Measurements from ENCODE around the gene MIS18A.
"Not testable (repeated sequence)": the region's sequence is repeated elsewhere in the genome, so short reads cannot be mapped to it uniquely, and the experiment has no call there.

MIS18A gene

DNA sequence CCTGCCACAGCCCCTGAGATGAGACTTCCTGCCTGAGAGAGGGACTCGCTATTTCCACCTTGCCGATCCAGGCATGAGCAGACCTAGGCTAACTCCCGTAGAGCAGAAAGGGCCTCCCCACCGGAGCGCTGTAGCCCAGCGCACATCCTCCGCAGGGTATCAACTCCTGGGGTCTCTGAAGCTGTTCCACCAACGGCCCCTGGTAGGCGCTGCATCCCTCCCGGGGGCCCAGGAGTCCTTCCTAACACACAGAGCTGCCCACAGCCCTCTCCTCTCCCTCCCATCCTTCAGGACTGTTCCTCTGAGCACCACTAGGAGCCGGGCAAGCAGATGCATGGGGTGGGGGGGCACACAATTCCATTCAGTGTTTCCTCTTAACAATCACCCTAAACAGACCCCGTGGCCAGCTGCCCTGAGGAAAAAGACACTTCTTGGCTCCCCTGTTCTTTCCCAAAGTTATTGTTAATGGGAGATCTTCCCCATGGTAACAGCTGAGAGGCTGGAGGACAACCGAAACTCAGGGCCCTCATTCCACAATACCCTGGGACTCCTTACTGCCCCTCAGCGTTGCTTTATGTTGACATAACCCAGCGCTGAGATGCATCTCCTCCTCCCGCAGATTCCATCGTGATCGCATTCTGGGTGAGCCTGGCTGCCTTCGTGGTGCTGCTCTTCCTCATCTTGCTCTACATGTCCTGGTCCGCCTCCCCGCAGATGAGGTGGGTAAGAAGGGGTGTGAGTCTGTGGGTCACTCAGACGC is 27.4 kb upstream of the MIS18A start:
- DNase-seq (ENCODE audit: low read depth in 2 of 2): no peak

DNA sequence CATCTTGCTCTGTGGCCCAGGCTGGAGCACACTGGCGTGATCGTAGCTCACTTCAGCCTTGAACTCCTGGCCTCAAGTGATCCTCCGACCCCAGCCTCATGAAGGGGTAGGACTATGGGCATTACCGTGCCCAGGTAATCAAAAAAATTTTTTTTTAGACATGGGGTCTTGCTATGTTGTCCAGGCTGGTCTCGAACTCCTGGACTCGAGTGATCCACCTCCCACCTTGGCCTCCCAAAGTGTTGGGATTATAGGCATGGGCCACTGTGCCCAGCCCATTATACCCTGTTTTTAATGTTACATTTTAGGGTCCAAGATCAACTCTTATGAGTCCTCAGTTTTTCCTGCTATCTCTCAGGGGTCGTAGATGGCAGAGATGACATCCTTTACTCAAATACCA is 26.1 kb upstream of the MIS18A start:
- no peak for DNase-seq (ENCODE audit: low read depth in 2 of 2)

DNA sequence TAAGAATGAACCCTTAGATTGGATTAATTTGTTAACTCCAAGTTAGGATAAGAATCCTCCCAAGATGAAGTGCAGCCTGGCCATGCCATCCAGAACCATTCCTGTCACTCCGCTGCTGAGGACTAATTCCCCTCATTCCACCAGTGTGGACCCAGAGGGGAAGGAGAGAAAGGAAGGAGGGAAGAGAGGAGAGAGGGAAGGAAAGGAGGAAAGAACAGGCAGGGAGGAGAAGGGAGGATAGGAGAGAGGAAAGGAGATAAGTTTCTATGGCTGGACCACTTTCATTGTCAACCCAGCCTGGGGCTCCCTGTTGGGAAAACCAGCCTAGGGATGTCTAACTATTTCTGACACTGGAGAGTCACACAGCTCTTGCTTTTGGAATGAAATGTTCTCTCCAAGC is 24.5 kb upstream of the MIS18A start:
- no peak for DNase-seq (ENCODE audit: low read depth in 2 of 2)

DNA sequence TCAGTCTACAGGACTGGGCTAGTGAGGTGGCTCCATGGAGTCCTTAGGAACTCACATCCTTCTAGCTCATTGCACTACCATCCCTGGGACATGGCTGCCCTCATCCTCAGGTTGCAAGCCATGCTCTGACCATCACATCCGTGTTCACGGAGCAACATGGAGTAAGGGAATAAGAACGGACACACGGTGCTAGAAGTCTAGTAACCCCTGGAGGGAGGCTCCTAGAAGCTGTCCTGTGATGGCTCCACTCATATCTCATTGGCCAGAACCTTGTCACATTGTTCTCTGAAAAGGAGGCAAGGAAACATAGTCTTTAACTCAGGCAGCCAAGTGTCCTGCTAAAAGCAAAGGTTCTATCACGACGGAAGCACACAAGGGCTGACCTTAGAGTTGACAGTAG is 23.7 kb upstream of the MIS18A start:
- no peak for DNase-seq (ENCODE audit: low read depth in 2 of 2)

DNA sequence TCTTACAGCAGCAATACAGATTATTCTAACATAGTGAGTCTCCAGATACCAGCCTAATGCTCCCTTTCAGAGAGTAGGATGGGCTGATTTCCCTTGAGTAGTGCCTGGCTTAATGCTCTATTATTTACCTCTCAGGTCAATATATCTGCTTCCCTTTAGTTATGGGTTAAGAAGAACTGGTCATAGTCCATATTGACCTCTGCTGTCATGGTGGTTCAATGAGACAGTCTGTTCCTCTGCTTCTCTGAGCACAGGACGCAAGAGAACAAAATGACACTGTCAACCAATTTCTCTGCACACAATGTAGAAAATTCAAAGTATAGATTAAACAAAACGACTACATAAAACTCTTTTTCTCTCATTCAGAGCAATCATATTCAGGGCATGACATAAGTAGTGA is 22.7 kb upstream of the MIS18A start:
- DNase-seq (ENCODE audit: low read depth in 2 of 2): no peak

DNA sequence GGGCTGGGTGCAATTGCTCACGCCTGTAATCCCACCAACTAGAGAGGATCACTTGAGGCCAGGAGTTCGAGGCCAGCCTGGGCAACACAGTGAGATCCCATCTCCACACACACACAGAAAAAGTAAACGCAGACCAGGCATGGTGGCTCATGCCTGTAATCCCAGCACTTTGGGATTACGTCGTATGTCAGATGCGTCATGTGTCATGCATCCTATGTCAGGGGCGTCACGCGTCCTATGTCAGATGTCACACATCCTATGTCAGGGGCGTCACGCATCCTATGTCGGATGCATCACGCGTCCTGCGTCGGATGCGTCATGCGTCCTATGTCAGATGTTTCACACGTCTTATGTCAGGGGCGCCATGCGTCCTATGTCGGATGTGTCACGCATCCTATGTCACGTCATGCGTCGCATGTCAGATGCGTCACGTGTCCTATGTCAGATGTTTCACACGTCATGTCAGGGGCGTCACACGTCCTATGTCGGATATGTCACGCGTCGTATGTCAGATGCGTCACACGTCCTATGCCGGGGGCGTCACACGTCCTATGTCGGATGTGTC is 21.4 kb upstream of the MIS18A start:
- no peak for DNase-seq (ENCODE audit: low read depth in 2 of 2)

DNA sequence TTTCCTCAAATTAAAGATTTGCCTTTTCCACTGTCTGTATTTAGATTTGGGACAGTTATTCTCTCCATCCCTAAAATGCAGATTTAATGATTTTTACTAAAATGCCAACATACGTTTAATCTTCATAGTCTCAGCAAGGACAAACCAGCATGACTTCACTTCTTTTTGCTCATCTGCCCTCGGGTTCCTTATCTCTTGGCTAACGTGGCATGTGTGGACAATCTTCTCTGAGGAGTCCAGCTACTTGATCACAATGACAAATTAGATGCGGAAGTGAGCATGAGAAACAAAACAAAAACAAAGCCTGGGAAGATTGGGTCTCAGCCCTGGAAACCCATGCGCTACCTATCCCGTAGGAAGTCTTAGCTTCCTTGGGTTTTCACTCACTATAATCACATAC is 20.8 kb upstream of the MIS18A start:
- DNase-seq (ENCODE audit: low read depth in 2 of 2): no peak

DNA sequence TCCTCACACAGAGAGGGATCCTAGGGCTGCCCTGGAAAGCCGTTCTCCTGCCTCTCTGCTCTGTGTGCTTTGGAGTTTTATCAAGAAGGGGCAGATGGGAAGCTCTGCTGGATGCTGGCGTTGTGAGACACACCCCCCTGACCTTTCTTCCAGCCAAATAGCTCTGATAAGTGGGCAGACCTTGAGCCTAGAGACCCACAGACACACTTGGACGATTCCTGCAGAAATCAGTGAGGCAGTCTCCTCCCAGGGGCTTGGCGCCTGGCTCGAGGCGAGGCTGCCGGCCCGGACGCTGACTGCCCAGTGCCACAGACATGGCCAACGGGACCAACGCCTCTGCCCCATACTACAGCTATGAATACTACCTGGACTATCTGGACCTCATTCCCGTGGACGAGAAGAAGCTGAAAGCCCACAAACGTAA is 19.8 kb upstream of the MIS18A start, which contains the start of gene MRAP:
MRAP (plus strand) TSS at position 198 of the 424 bp plus-strand sequence; CDS start at position 315, 117 bp downstream.
- DNase-seq (ENCODE audit: low read depth in 2 of 2): no peak

DNA sequence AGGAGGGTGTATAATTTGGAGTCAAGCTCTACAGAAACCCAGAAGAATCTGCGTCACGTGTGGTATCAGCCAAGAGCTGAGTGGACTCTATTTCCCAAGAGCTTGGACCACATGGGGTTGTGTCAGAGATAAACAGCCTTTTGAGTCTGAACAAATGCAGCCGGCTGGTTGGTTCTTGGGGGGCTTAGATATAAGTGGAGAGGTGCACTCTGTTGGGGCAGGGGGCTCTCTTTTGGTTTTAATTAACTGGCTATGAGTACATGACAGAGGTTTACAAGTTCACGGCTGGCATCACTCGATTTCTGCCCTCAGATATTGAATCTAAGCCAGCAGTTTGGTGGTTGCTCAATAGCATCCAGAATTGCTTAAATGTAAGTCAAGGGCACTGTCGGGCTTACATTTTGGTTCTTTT is 19.3 kb upstream of the MIS18A start:
- DNase-seq (ENCODE audit: low read depth in 2 of 2): no peak

DNA sequence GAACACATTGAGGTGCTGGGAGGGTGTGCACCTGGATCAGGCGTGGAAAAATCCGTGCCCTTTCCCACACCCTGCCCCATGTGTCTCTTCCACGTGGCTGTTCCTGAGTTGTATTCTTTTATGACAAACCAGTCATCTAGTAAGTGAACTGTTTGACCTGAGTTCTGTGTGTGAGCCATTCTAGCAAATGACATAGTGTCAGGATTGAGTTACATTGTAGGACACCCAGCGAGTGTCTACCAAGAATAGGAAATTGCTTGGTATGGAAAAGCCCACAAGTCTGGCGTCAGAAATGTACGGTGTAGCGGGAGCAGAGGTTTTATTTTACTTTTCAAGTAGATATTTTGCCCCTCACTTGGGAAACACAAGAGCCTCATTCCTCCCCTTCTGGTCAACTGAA is 18.6 kb upstream of the MIS18A start:
- no peak for DNase-seq (ENCODE audit: low read depth in 2 of 2)

DNA sequence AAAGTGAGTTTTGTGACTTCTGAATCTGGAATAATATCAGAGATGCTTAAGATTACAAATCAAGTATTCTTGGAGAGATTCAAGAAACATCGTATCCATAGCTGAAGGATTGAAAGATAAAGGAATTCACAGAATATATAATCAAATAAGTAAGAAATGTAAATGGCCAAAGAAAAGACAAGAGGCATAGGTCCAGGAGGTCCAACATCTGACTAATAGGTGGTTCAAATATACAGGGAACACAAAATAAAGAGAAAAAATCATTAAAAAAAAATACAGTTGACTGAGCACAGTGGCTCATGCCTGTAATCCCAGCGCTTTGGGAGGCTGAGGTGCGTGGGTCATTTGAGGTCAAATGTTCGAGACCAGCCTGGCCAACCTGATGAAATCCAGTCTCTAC is 6.6 kb upstream of the MIS18A start:
- no peak for DNase-seq (ENCODE audit: low read depth in 2 of 2)

DNA sequence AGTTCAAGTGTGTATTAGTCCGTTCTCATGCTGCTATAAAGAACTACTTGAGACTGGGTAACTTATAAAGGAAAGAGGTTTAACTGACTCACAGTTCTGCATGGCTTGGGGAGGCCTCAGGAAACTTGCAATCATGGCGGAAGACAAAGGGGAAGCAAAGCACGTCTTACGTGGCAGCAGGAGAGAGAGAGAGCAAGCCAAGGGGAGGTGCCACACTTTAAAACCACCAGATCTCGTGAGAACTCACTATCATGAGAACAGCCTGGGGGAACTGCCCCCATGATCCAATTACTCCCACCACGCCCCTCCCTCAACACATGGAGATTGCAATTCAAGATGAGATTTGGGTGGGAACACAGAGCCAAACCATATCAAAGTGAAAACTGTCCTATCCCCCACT is 4.1 kb upstream of the MIS18A start:
- DNase-seq (ENCODE audit: low read depth in 2 of 2): no peak

DNA sequence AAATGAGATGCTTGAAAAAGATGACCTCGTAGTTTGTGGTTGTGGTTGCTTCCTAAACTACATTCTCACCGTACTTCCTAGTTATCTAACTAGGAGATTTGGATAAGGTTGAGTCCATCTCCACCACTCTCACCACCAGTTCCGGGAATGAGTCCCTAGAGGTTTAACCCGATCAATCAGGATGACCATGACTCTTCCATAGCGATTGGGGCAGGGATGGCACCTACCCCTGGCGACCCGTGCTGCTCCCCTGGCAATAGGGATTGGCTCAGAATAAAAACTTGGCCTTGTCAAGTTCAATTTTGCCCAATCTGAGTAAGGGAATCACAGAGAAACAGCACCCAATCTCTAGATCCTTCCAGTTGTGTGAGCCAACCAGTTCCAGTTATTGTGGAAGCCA is 2.7 kb upstream of the MIS18A start:
- DNase-seq (ENCODE audit: low read depth in 2 of 2): no peak

DNA sequence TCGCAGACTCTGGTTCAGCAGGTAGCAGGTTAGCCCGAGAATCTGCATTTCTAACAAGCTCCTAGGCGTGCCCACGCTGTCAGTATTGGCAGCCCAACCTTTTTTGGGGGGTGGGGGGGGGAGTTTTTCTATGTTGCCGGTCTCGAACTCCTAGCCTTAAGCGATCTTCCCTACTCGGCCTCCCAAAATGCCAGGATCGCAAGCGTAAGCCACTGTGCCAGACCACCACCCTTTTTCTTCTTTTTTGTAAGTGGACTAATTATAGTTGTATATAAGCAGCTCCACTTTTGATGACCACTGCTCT is 480 bp upstream of the MIS18A start:
- no peak for DNase-seq (ENCODE audit: low read depth in 2 of 2)

DNA sequence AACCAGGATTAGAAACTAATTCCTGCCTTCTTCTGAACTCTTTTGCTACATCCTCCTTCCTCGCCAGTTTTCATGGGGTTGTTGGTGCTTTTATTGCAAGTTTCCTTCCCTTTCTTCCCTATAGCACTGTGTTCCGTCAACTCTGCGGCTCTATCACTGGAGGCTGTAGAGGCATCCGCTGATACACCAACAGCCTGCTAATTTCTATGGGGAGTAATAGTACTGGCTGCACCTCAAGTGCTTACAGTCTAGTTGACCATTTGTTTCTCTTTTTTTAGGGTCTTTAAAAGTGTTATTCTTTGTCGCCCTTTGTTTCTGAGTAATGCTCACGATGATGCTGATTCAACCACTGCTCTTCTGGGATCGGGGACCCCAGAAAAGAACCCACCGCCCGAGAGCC is 746 bp downstream of the MIS18A start:
- DNase-seq (ENCODE audit: low read depth in 2 of 2): no peak

DNA sequence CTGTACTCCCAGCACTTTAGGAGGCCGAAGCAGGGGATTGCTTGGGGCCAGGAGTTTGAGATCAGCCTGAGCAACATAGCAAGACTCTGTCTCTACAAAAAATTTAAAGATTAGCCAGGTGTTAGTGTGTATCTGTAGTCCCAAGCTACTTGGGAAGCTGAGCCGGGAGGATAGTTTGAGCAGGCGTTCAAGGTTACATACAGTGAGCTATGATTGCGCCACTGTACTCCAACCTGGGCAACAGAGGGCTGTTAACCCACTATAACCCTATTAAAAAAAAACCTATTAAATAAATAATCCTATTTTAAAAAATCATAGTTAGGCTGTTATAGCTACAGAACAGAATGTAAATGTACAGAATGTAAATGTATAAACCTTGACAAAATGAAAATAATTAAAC is 2.2 kb downstream of the MIS18A start:
- no peak for DNase-seq (ENCODE audit: low read depth in 2 of 2)

DNA sequence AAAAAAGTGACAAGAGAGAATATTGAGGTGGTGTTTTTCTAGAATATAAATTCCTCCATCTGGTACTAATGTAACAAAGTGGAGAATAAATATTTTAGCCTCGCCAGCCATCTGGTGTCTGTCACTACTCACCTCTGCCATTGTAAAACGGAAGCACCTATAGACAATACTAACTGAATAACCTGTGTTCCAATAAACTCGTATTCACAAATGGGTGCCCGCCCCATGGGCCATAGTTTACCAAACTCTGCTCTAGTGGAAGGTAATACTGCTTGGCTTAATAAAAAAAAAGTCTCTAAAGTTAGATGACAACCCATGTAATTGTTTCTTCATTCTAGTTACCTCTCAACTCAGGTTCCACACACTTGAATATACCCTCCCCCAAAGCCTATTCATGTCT is 8.1 kb downstream of the MIS18A start:
- DNase-seq (ENCODE audit: low read depth in 2 of 2): no peak

DNA sequence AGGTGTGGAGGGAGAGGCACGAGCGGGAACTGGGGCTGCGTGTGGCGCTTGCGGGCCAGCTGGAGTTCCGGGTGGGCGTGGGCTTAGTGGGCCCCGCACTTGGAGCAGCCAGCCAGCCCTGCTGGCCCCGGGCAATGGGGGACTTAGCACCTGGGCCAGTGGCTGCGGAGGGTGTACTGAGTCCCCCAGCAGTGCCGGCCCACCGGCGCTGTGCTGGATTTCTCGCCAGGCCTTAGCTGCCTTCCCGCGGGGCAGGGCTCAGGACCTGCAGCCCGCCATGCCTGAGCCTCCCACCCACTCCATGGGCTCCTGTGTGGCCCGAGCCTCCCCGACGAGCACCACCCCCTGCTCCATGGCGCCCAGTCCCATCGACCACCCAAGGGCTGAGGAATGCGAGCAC is 13.5 kb downstream of the MIS18A start:
- not testable (repeated sequence) for DNase-seq (ENCODE audit: low read depth in 2 of 2)

DNA sequence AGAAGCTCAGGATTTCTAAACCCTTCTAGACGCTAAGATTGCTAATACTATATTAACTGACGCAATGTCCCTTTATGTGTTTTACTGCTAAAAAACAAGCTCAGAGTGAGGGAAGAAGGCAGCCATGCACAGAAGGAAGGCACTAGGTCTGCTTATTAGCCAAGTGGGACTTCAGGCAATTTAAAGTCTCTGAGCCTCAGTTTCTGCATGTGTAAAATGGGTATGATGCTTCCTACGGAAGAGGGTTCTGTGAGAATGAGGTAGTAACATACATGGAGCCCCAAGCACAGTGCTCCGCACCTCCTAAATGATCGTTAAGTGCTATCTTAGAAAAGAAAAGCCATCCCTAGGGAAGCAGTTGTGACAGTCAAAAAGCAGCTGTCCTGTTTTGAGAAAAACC is 16.9 kb downstream of the MIS18A start:
- DNase-seq (ENCODE audit: low read depth in 2 of 2): no peak

DNA sequence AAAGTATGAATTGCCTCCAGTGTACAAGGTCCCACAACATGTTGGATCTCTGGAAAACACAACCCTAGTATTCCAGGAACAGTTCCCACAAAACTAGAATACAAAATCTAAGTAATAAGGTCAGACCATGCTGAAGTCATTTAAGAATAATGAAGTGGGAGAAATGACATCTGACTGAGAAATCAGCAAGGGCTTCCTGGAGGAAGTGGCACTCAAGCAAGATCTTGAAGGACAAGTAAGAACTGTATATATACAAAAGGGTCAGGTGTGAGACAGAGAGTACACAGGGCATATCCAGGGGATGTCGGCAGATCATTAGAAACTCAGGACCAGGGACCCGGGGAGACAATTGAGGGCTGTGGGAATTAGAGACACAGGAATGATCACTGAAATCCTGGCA is 18.7 kb downstream of the MIS18A start:
- DNase-seq (ENCODE audit: low read depth in 2 of 2): no peak

DNA sequence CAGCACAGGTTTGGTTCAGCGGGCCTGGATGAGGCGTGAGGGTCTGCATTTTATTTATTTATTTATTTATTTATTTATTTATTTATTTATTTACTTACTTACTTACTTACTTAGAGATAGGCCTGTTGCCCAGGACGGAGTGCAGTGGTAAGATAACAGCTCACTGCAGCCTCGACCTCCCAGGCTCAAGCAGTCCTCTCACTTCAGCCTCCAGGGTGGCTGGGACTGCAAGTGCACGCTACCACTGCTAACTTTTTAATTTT is 20.1 kb downstream of the MIS18A start:
- not testable (repeated sequence) for DNase-seq (ENCODE audit: low read depth in 2 of 2)

DNA sequence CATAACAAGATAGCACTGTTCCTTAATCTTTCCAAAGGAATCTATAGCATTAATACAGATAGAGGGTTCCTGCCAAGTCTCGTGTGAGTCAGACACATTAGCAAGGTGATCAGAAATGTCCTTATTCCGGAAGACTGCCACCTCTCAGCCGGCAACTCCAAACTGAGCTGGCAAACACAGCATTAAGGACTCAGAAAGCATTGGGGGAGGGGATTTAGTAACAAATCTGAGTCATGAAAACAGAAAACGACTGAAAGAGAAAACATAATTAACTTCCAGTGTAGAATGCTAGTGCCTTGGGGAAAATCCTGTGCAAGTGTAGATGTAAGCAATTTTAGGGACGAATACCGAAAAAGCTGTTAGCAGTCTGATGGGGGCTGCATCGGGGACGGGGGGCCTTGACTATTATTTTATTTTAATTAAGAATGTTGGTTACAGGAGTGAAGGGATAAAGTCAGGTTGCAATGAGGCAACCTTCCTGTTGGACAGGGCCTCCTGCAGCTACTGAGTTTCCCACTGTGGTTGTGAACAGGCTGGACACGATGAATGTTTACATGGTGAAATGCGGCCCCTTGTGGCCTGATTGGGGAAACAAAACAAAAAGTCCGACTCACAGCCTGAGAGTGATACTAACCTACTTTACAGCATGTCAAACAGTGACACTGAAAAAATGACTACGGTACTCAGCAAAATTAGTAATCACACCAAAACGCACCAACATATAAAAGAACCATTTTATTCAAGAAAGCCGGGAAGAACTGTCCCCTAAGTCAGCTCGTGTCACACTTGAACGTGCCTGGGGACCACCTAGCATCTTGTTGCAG is 20.7 kb downstream of the MIS18A start:
- DNase-seq (ENCODE audit: low read depth in 2 of 2): no peak

DNA sequence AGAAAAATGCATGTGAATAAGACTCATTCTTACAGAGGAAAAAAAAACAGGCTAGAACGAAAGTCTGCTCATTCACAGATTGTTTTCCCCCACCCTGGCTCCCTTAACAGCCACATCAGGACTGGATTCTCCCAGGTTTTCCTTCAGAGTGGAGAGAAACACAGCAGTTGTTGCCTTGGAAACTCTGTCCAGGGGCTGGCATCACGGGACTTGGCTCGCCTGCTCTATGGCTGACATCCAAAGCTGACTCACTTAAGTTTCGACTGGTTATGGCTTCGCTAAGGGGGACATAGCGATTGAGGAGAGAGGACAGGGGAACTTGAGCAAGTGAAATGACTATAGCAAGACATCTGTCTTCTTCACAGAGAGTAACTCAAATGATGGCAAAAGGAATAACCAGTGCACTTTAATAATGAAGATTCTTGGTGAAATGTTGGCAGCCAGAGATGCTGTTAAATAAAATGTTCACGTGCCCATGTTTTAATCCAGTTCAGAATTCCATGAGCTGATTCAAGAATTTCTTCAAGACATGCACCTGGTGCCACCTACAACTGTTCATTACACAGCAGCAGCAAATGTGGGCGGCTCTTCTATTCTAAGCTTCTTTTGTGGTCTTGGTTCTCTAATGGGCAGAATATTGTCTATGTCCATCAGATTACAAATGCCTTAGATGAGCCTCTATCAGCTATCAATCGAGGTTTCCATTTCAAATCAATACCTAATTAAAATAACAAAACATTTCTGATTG is 21.8 kb downstream of the MIS18A start:
- DNase-seq (ENCODE audit: low read depth in 2 of 2): no peak
